OCI-LY3 (cell line): Measurements from ENCODE around the gene CTSV.

Experiments used
- EZH2phosphoT487 ChIP-seq: fragments of 200-600 bp; shearing (Covaris generic); IDR thresholded peaks from 2 replicates; pipeline ENCODE4 v1.6.1; 2018; ENCODE audit warnings: antibody characterized with exemption, mixed run types, low read depth
- TF ChIP-seq, protein P1 (sequence below): fragments of 200-600, 300-600 bp; sonication (generic); IDR thresholded peaks from 2 replicates; pipeline ENCODE4 v1.5.1; 2014; ENCODE audit warnings: antibody characterized with exemption, low read length, low read depth

DNA sequence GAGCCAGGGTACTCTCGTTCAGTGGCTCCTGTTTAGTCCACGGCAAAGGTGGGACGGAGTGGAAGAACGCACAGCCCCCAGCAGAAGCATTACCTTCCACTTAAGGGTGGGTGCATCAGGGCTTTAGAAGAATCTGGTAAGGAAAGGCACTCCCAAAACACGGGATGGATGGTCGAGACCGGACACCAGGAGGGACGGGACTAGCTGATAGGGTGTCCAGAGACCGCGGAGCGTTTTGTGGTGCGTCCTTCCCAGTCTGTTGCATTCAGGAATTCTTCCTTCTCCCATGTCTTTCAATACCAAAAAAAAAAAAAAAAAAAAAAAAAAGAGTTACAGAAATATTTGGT is 545 bp upstream of the CTSV start:
- TF ChIP-seq, protein P1, sequence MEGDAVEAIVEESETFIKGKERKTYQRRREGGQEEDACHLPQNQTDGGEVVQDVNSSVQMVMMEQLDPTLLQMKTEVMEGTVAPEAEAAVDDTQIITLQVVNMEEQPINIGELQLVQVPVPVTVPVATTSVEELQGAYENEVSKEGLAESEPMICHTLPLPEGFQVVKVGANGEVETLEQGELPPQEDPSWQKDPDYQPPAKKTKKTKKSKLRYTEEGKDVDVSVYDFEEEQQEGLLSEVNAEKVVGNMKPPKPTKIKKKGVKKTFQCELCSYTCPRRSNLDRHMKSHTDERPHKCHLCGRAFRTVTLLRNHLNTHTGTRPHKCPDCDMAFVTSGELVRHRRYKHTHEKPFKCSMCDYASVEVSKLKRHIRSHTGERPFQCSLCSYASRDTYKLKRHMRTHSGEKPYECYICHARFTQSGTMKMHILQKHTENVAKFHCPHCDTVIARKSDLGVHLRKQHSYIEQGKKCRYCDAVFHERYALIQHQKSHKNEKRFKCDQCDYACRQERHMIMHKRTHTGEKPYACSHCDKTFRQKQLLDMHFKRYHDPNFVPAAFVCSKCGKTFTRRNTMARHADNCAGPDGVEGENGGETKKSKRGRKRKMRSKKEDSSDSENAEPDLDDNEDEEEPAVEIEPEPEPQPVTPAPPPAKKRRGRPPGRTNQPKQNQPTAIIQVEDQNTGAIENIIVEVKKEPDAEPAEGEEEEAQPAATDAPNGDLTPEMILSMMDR = no peak
- TF ChIP-seq EZH2phosphoT487 = no peak
